ENCODE data around the gene PRKG1.

GRCh38 chr10:51057925-51058324 is 16.4 kb upstream of the PRKG1 start:
- TF ChIP-seq POLR2AphosphoS5 (IDR thresholded peaks at IDR 0.05): no peak
- TF ChIP-seq POLR2A (IDR thresholded peaks at IDR 0.05; ENCODE audit: low read depth): no peak
- TF ChIP-seq EP300 (IDR thresholded peaks at IDR 0.05): no peak

Data from esophagus muscularis mucosa (tissue), 3 donors.